GM12891 (cell line): Measurements from ENCODE around the gene LYPD6B.

ENCODE experiments used
- DNase-seq: peaks from one replicate; pipeline ENCODE4 v3.0.0; 2011; ENCODE audit warnings: low spot score; ENCODE audit not compliant: insufficient read length
- FAIRE-seq: peaks from 2 replicates; lab custom pipeline; 2011; peaks lifted over from hg19 to GRCh38; lab: Jason Lieb, UNC
- PAX5 ChIP-seq: IDR thresholded peaks from 2 replicates; pipeline ENCODE4 v1.6.1; 2011; ENCODE audit warnings: low read length, moderate library complexity, mild to moderate bottlenecking; ENCODE audit not compliant: insufficient read depth, severe bottlenecking
- POLR2A ChIP-seq: IDR thresholded peaks from 2 replicates; pipeline ENCODE4 v1.6.1; 2011; ENCODE audit warnings: low read depth, low read length, control low read depth
- POLR2AphosphoS5 ChIP-seq: IDR thresholded peaks from 2 replicates; pipeline ENCODE4 v1.6.1; 2011; ENCODE audit warnings: low read depth, low read length, control low read depth
- POU2F2 ChIP-seq: IDR thresholded peaks from 2 replicates; pipeline ENCODE4 v1.6.1; 2011; ENCODE audit warnings: low read depth, mild to moderate bottlenecking, control low read depth, low read length, moderate library complexity
- SPI1 ChIP-seq: IDR thresholded peaks from 2 replicates; pipeline ENCODE4 v1.6.1; 2011; ENCODE audit warnings: low read depth, low read length, control low read depth
- TAF1 ChIP-seq: IDR thresholded peaks from 2 replicates; pipeline ENCODE4 v1.6.1; 2011; ENCODE audit warnings: low read depth, low read length, control low read depth

Gene LYPD6B

GRCh38 chr2:149100739-149101699 is 62.5 kb downstream of the LYPD6B start:
- FAIRE-seq, result peak; percentile 23
- DNase-seq, result no peak

DNA sequence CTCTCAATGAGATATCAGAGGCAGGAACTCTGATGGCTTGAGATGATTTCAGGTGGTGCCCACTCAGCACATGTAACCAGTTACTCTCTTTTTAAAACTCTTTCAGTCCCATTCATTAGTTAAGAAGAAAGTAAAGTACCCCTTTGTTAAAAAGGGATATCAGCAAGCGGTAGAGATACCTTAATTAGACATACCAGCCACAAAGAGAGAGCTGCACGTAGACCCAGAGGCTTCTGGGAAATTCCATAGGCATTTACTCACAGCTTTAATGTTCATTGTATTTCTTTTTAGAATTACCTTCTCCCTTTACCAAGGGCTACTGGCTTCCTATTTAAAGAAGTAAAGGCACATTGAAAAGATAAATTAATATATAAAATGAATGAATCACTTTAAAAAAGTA is 63.3 kb downstream of the LYPD6B start:
- TF ChIP-seq PAX5 (no peak), POLR2A (no peak), SPI1 (no peak), POLR2AphosphoS5 (no peak), TAF1 (no peak), POU2F2 (no peak)

More at GRCh38 chr2:149100739-149101699, 62.5 kb downstream of the LYPD6B start:
- TF ChIP-seq POLR2AphosphoS5, result no peak

DNA sequence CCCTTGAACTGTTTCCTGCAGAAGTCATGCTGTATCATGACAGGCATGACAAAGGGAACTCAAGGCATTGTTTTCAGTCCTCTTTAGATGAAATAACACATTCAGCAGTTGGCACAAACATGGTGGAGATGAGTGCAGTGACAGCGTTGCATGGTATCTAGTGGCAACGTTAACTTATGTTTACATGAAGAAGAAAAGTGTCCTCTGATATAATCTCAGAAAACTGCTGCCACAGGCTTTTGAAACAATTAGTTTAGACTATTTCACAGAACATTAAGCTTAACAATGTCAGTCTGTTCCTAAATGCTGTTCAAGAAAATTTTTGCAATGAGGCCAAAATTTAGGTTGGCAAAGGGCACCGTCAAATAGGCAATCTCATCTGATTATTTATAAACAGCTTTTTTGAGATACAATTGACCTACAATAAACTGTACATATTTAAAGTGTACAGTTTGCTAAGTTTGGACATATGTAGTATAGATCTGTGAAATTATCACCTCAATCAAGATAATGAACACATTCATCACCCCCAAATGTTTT is 64.7 kb downstream of the LYPD6B start:
- FAIRE-seq (no peak), DNase-seq (no peak)
- no peak for TF ChIP-seq POLR2A
- no peak for TF ChIP-seq SPI1
- TF ChIP-seq PAX5, result no peak

More for the DNA sequence above, 63.3 kb downstream of the LYPD6B start:
- no peak for FAIRE-seq
- DNase-seq, result no peak

DNA sequence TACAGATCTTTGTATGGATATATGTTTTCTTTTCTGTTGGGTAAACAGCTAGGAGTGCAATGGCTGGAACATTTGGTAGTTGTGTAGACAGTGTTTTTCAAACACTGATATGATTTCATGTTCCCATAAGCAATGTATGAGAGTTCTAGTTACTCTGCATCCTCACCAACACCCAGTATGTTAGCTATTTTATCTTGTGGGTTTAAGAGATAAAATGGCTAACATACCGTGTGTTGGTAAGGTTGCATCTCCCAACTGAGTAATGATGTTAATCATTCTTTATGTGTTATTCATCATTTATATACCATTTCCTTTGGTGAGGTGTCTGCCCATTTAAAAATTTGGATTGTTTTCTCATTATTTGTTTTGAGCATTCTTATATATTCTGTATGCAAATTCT is 65.7 kb downstream of the LYPD6B start:
- TF ChIP-seq PAX5 (no peak), POLR2A (no peak), TAF1 (no peak), POU2F2 (no peak), SPI1 (no peak)
- FAIRE-seq, result no peak
- DNase-seq, result no peak

DNA sequence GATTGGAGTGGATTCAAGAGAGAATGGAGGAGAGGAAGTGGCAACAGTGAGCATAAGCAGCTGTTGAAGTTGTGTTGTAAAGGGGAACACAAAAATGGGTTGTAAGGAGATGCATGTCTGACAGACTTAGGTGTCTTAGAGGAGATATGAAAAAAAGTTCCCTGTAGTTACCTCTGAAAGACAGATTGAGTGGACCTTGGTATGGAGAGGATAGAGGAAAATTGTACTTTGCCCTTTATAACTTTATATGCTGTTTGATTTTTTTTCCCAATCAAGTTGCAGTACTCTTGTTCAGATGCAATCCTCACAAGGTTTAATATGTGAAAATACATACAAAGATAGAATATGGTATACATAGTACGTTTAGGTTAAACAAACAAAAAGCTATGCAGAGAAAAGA is 73.6 kb downstream of the LYPD6B start:
- FAIRE-seq (no peak), DNase-seq (no peak)
- TF ChIP-seq TAF1, result no peak
- TF ChIP-seq SPI1, result 0 out of 2 replicates have a peak, but pooled peaks have one; percentile 21
- no peak for TF ChIP-seq POU2F2

- FAIRE-seq (no peak), DNase-seq (no peak)
- TF ChIP-seq POLR2AphosphoS5 (no peak), SPI1 (no peak), PAX5 (no peak), POU2F2 (no peak), TAF1 (no peak), POLR2A (no peak)
These were observed 74.2 kb downstream of the LYPD6B start for GRCh38 chr2:149112713-149113112.

- DNase-seq (no peak), FAIRE-seq (no peak)
- no peak for TF ChIP-seq TAF1
- TF ChIP-seq POU2F2, result no peak
- TF ChIP-seq SPI1, result no peak
- no peak for TF ChIP-seq POLR2A
- no peak for TF ChIP-seq POLR2AphosphoS5
- TF ChIP-seq PAX5, result no peak
These were observed 77.3 kb downstream of the LYPD6B start for GRCh38 chr2:149115781-149116180.

DNA sequence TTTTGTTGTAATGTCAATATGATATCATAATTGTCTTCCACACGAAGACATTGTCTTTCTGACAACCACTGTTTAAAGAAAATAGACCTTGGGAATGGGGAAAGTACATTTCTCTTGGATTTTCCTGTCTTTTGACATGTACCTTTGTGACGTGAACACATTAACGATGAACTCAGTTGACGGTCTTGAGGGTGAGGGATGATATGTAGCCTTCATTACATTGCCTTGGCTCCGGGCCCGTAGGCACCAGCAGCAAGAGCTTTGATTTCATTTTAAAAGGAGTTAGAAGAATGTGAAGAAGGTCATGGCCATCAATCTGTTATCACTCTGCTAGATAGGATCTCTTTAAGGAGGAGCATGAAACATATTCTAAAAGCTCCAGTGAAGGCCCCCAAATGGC is 80.9 kb downstream of the LYPD6B start:
- TF ChIP-seq PAX5, result no peak
- TF ChIP-seq TAF1, result no peak
- no peak for TF ChIP-seq POLR2A
- no peak for TF ChIP-seq POLR2AphosphoS5
- TF ChIP-seq POU2F2, result no peak
- TF ChIP-seq SPI1, result no peak
- no peak for DNase-seq
- FAIRE-seq, result no peak

- DNase-seq (no peak), FAIRE-seq (no peak)
These were observed 84.0 kb downstream of the LYPD6B start for GRCh38 chr2:149122516-149122915.

GRCh38 chr2:149125031-149125725 is 86.7 kb downstream of the LYPD6B start:
- no peak for DNase-seq
- FAIRE-seq, result no peak

More at GRCh38 chr2:149122516-149122915, 84.0 kb downstream of the LYPD6B start:
- no peak for TF ChIP-seq POLR2AphosphoS5
- no peak for TF ChIP-seq PAX5
- TF ChIP-seq POU2F2, result no peak
- no peak for TF ChIP-seq TAF1
- no peak for TF ChIP-seq POLR2A
- no peak for TF ChIP-seq SPI1

More at GRCh38 chr2:149125031-149125725, 86.7 kb downstream of the LYPD6B start:
- TF ChIP-seq POLR2A, result no peak
- no peak for TF ChIP-seq POLR2AphosphoS5
- no peak for TF ChIP-seq PAX5
- TF ChIP-seq SPI1, result no peak
- no peak for TF ChIP-seq TAF1
